Prostate gland (tissue), 2 donors: ENCODE data around the gene VAV2. TPM values are rescaled to one million over a fixed set of nuclear protein-coding genes. Genes with fewer than 3 reads are reported as not detected.

Experiments
- DNase-seq: peaks from one replicate; pipeline ENCODE4 v3.0.0-alpha.2; 2019; ENCODE audit warnings: low spot score
- H3K27ac ChIP-seq, 2 donors: fragments of 200-600 bp; sonication (generic); 2 replicates each; pipeline ENCODE4 v1.5.1; 2017 to 2019
- H3K27me3 ChIP-seq: fragments of 200-600 bp; sonication (generic); replicated peaks from 2 replicates; pipeline ENCODE4 v1.5.1; 2019; ENCODE audit not compliant: insufficient read depth
- H3K36me3 ChIP-seq, 2 donors: fragments of 200-600 bp; sonication (generic); 1 replicate in 1 of 2; 2 replicates in 1 of 2; pipeline versions ENCODE4 v1.5.1 to v1.8.1; 2017 to 2019
- H3K4me1 ChIP-seq: fragments of 200-600 bp; sonication (generic); replicated peaks from 2 replicates; pipeline ENCODE4 v1.5.1; 2019
- H3K4me3 ChIP-seq, 2 donors: fragments of 200-600 bp; sonication (generic); 2 replicates each; pipeline ENCODE4 v1.5.1; 2017 to 2019
- H3K9me3 ChIP-seq: fragments of 200-600 bp; sonication (generic); 2 replicates; pipeline ENCODE4 v1.5.1; 2017
- POLR2A ChIP-seq: fragments of 450-650 bp; IDR thresholded peaks from one replicate; pipeline ENCODE4 v1.6.1; 2016; ENCODE audit warnings: antibody characterized with exemption, mild to moderate bottlenecking
- POLR2AphosphoS5 ChIP-seq: sonication (generic); formaldehyde crosslinking; IDR thresholded peaks from one replicate; pipeline ENCODE4 v1.6.1; 2017; ENCODE audit warnings: antibody characterized with exemption
- WGBS: methylation state at CpG from one replicate; pipeline ENCODE4 v1.1.5; 2018; 5-methylcytosine and 5-hydroxymethylcytosine counted together
- intact Hi-C: fragments of 100-400 bp; cut with DNase I; formaldehyde crosslinking; loops from one replicate; pipeline ENCODE4 v1.14.2; 2022
- total RNA-seq, 2 donors: library from RNA; depleted of rRNA; stranded (reverse); fragments of >200 nt; gene quantifications; one replicate each; pipeline ENCODE4 v1.1.0, GENCODE V29; 2016
- TF ChIP-seq, protein P1 (sequence below), 4 experiments: fragments of 200-600 bp in 2 of 4; fragments of 450-650 bp in 2 of 4; sonication (generic) in 2 of 4; IDR thresholded peaks; 1 replicate in 3 of 4; 2 replicates in 1 of 4; pipeline ENCODE4 v1.5.1; 2016 to 2019; ENCODE audit warnings: antibody characterized with exemption in 4 of 4, mild to moderate bottlenecking in 2 of 4, moderate library complexity in 2 of 4

The VAV2 gene
- total RNA-seq, 2 donors from 2014 or later = 13.5 to 19.5 TPM

DNA sequence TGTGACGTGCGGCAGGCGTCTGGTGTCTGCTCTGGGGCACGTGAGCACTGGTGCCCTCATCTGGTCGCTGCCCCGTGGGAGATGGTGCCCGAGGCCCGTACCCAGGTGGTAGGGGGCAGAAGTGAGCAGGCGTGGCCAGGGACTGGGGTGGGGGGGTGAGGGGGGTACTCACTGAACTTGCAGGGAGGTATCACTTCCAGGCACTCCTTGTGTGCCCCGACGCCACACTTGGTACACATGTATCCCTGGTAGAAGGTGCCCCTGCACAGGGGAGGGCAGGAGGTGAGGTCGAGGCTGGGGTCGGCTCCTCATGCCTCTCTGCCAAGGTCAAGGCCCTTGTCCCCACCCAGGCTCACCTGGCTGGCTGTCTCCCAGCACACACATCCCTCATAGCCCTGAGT, 208.8 kb downstream of the VAV2 start:
- WGBS = 78% methylated on average over 13 of the region's 13 CpGs
- H3K27me3 ChIP-seq = no peaks in the 10 kb centered on the region
- intact Hi-C loops = no loop called here
- TF ChIP-seq POLR2A = no peak
- H3K4me1 ChIP-seq = no peaks in the 10 kb centered on the region
- no peak for DNase-seq
- H3K27ac ChIP-seq = no peak overlapping the region
- H3K36me3 ChIP-seq = peaks cover 0 to 9% of the 10 kb centered on the region in 2 donors
- H3K9me3 ChIP-seq = no peaks in the 10 kb centered on the region
- no peak overlapping the region for H3K4me3 ChIP-seq

DNA sequence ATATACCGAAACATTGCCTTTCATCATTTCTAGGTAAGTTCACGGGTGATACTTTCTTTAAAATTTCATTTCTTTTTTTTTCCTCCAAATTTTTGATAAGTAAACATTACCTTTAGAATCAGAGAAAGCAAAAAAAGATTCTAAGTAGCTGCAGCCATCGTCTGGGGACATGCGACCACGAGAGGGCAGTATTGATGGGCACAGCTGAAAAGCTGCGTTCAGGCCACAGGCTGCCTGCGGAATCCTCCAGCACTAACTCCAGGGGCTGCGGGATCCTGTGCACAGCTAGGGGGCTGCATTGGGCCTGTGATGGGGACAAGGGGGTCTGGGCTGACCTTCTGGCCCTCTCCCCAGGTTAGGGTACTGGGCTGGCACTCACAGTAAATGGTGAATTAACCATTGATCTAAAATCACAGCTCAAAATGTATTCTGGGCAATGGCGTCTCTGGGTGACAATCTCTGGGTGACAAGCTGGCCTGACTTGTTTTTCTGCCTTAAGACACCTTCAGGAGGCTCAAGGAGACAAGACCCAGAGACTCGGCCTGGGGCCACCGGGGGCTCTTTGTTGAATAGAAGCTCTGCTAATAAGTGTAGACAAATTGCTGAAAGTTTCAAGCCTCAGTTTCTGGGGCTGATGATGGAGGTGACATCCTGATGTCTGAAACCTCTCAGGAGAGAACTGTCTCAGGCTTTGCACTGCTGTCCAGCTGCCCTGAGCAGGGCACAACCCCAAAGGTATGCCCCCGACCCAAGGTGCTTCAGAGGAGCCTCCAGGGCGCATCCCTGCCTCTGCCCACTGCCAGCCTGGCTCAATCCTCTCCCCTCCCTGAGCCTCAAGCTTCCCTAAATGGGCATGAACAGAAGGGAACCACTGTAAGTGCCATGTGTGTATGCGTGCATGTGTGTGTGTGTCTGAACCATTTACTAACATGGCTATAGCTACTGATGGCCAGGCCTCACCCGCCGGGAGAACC, 209.7 kb downstream of the VAV2 start:
- Histone ChIP-seq H3K27ac (no peak overlapping the region), H3K36me3 (peaks cover 0 to 9% of the 10 kb centered on the region in 2 donors), H3K4me3 (no peak overlapping the region), H3K9me3 (no peaks in the 10 kb centered on the region), H3K27me3 (no peaks in the 10 kb centered on the region), H3K4me1 (no peaks in the 10 kb centered on the region)
- TF ChIP-seq, protein P1, sequence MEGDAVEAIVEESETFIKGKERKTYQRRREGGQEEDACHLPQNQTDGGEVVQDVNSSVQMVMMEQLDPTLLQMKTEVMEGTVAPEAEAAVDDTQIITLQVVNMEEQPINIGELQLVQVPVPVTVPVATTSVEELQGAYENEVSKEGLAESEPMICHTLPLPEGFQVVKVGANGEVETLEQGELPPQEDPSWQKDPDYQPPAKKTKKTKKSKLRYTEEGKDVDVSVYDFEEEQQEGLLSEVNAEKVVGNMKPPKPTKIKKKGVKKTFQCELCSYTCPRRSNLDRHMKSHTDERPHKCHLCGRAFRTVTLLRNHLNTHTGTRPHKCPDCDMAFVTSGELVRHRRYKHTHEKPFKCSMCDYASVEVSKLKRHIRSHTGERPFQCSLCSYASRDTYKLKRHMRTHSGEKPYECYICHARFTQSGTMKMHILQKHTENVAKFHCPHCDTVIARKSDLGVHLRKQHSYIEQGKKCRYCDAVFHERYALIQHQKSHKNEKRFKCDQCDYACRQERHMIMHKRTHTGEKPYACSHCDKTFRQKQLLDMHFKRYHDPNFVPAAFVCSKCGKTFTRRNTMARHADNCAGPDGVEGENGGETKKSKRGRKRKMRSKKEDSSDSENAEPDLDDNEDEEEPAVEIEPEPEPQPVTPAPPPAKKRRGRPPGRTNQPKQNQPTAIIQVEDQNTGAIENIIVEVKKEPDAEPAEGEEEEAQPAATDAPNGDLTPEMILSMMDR (IDR thresholded peaks at IDR 0.05) = peak; percentile 65 to 86 (median 80)
- TF ChIP-seq POLR2AphosphoS5 (peak; percentile 31), POLR2A (no peak)
- intact Hi-C loops = no loop called here
- peak; percentile 78 for DNase-seq
- WGBS = 40% methylated on average over 16 of the region's 16 CpGs

DNA sequence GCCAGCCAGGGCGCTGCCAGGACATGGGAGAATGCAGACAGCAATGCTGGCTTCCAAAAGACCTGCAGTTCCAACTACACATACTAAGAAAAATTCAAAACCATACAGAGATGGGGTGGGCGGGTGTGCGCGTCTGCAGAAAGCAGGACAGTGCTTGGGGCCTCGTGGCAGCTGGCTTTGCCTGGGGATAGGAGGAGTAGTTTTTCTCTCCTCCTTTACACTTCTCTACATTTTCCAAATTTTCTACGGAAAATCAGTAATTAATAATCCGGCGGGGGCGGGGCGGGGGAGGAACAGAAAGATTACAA, 210.3 kb downstream of the VAV2 start:
- Histone ChIP-seq H3K27me3 (no peaks in the 10 kb centered on the region), H3K9me3 (no peaks in the 10 kb centered on the region), H3K36me3 (peaks cover 0 to 9% of the 10 kb centered on the region in 2 donors), H3K27ac (no peak overlapping the region), H3K4me3 (no peak overlapping the region), H3K4me1 (no peaks in the 10 kb centered on the region)
- intact Hi-C loops = no loop called here
- WGBS = 87% methylated on average over 10 of the region's 10 CpGs
- TF ChIP-seq, protein P1 (IDR thresholded peaks at IDR 0.05) = no peak
- TF ChIP-seq POLR2A = no peak
- no peak for TF ChIP-seq POLR2AphosphoS5
- no peak for DNase-seq

DNA sequence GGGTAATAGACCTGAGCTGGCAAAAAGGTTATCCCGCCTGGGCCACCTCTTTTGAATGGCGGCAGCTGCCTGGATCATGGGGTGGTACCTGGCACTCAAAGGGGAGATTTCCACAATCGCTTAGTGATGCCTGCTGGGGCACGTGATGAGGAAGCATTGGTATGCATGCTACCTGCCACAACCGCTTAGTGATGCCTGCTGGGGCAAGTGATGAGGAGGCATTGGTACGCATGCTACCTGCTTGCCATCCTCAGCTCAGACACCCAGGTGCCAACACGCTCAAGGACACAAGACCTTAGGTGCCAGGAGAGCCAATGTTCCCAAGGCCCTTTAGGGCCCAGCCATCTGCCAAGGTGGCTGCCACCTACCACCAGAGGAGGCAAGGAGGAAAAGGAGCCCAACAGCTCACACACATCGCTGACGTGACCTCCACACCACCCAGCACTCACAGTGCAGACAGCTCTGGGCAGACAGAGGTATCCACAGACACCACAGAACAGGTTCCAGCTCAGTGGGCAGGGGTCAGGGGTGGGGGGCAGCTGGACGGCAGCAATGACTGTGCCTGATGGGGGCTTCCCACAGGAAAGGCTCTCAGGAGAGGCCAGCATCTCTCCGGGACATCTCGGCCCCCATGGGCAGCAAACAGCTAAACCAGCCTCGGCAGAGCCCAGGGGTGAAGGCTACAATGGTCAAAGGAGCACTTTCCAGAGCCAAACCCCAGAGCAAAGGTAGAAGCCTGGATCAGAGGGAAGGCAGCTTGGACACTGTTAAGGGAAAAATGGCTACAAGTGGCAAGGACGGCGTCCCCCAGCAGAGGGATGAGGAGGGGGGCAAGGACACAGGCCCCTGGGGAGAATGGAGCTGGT, 210.9 kb downstream of the VAV2 start:
- DNase-seq = no peak
- no peaks in the 10 kb centered on the region for H3K9me3 ChIP-seq
- H3K27ac ChIP-seq = no peak overlapping the region
- H3K4me1 ChIP-seq = no peaks in the 10 kb centered on the region
- 93% methylated on average over 15 of the region's 15 CpGs for WGBS
- peaks cover 0 to 9% of the 10 kb centered on the region in 2 donors for H3K36me3 ChIP-seq
- intact Hi-C loops = no loop called here
- no peak overlapping the region for H3K4me3 ChIP-seq
- H3K27me3 ChIP-seq = no peaks in the 10 kb centered on the region
- no peak for TF ChIP-seq POLR2AphosphoS5
- TF ChIP-seq, protein P1 (IDR thresholded peaks at IDR 0.05) = no peak
- no peak for TF ChIP-seq POLR2A

DNA sequence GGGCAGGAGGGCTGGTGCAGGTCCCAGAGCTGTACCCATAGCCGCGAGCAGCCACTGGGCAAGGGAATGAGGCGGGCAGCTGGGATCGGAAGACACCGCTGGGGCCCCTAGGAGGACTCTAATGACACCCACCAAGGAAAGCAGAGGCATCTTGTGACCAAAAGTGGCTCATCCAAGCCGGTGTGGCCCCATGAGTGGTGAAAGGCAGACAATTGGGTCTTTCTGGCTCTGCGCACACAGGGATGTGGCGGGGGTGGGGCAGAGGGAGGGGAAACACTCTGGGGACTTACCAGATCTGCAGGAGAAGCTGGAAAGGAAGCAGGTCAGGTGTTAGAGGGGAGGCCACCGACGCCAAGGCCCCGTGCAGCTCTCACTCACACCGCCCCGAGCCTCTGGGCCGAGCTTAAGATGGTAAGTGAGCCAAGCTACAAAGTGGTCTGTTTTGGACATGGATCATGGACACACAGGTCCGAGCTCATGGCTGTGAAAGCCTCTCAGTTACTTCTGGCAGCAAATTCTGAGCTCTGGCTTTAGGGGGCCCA, 211.6 kb downstream of the VAV2 start:
- H3K27ac ChIP-seq = no peak overlapping the region
- H3K9me3 ChIP-seq = no peaks in the 10 kb centered on the region
- no peaks in the 10 kb centered on the region for H3K4me1 ChIP-seq
- TF ChIP-seq, protein P1 (IDR thresholded peaks at IDR 0.05) = no peak
- TF ChIP-seq POLR2AphosphoS5 = no peak
- no peak for TF ChIP-seq POLR2A
- no peak overlapping the region for H3K4me3 ChIP-seq
- DNase-seq = no peak
- no peaks in the 10 kb centered on the region for H3K27me3 ChIP-seq
- peaks cover 0 to 9% of the 10 kb centered on the region in 2 donors for H3K36me3 ChIP-seq
- WGBS = 96% methylated on average over 15 of the region's 15 CpGs
- intact Hi-C loops = no loop called here
